ENCODE data around the gene TIMM10B.
A peak's percentile ranks its signal among the peaks of the same experiment; 100 is the strongest.
"Not testable (repeated sequence)": the region's sequence is repeated elsewhere in the genome, so short reads cannot be mapped to it uniquely, and the experiment has no call there.

Gene TIMM10B

GRCh38 chr11:6498544-6498943, 17.2 kb downstream of the TIMM10B start:
- no peak for TF ChIP-seq CTCF (IDR thresholded peaks at IDR 0.05; ENCODE audit: extremely low read depth, insufficient read depth, missing control alignments)
- in situ Hi-C loops (cut with MboI; ENCODE audit: low pct_unique_long_range_greater_than_20kb, low sequenced_read_pairs, unreplicated experiment) = no loop called here
- no peak for DNase-seq (ENCODE audit: low spot score)

GRCh38 chr11:6502382-6502781, 21.1 kb downstream of the TIMM10B start:
- in situ Hi-C loops (cut with MboI; ENCODE audit: low pct_unique_long_range_greater_than_20kb, low sequenced_read_pairs, unreplicated experiment) = no loop called here
- TF ChIP-seq CTCF (IDR thresholded peaks at IDR 0.05; ENCODE audit: extremely low read depth, insufficient read depth, missing control alignments) = no peak
- DNase-seq (ENCODE audit: low spot score) = no peak

GRCh38 chr11:6504166-6504565, 22.9 kb downstream of the TIMM10B start:
- no peak for DNase-seq (ENCODE audit: low spot score)
- in situ Hi-C loops (cut with MboI; ENCODE audit: low pct_unique_long_range_greater_than_20kb, low sequenced_read_pairs, unreplicated experiment) = no loop called here
- no peak for TF ChIP-seq CTCF (IDR thresholded peaks at IDR 0.05; ENCODE audit: extremely low read depth, insufficient read depth, missing control alignments)

GRCh38 chr11:6505577-6506240, 24.4 kb downstream of the TIMM10B start:
- peak; percentile 45 for DNase-seq (ENCODE audit: low spot score)
- in situ Hi-C loops (cut with MboI; ENCODE audit: low pct_unique_long_range_greater_than_20kb, low sequenced_read_pairs, unreplicated experiment) = no loop called here

GRCh38 chr11:6516865-6517264, 35.6 kb downstream of the TIMM10B start:
- DNase-seq (ENCODE audit: low spot score) = no peak
- TF ChIP-seq CTCF (IDR thresholded peaks at IDR 0.05; ENCODE audit: extremely low read depth, insufficient read depth, missing control alignments) = no peak
- in situ Hi-C loops (cut with MboI; ENCODE audit: low pct_unique_long_range_greater_than_20kb, low sequenced_read_pairs, unreplicated experiment) = no loop called here

More at GRCh38 chr11:6505577-6506240, 24.4 kb downstream of the TIMM10B start:
- TF ChIP-seq CTCF (IDR thresholded peaks at IDR 0.05; ENCODE audit: extremely low read depth, insufficient read depth, missing control alignments) = peak; percentile 78

GRCh38 chr11:6520265-6520664, 39.0 kb downstream of the TIMM10B start:
- no peak for DNase-seq (ENCODE audit: low spot score)
- in situ Hi-C loops (cut with MboI; ENCODE audit: low pct_unique_long_range_greater_than_20kb, low sequenced_read_pairs, unreplicated experiment) = no loop called here

GRCh38 chr11:6521946-6522345, 40.6 kb downstream of the TIMM10B start:
- in situ Hi-C loops (cut with MboI; ENCODE audit: low pct_unique_long_range_greater_than_20kb, low sequenced_read_pairs, unreplicated experiment); DNase-seq (ENCODE audit: low spot score): not testable (repeated sequence)

More at GRCh38 chr11:6520265-6520664, 39.0 kb downstream of the TIMM10B start:
- no peak for TF ChIP-seq CTCF (IDR thresholded peaks at IDR 0.05; ENCODE audit: extremely low read depth, insufficient read depth, missing control alignments)
